Measurements from ENCODE around the gene KRTAP4-8.
"Not testable (repeated sequence)": the region's sequence is repeated elsewhere in the genome, so short reads cannot be mapped to it uniquely, and the experiment has no call there.

KRTAP4-8 gene

GRCh38 chr17:41055130-41055529 is 42.8 kb downstream of the KRTAP4-8 start, which contains the start of gene KRTAP2-2:
TSS of gene KRTAP2-2 (minus strand) at chr17:41055230. CDS start at chr17:41055211, 19 bp downstream.
- H3K36me3 ChIP-seq (ENCODE audit: control insufficient read depth in 5 of 5, insufficient read depth in 5 of 5, low read length in 5 of 5); H3K27ac ChIP-seq (ENCODE audit: low read depth, low read length); H3K9ac ChIP-seq (ENCODE audit: low read length in 5 of 5); H3K4me1 ChIP-seq (ENCODE audit: control insufficient read depth in 5 of 5, insufficient read depth in 5 of 5, low read length in 5 of 5); H3K27me3 ChIP-seq (ENCODE audit: control insufficient read depth in 5 of 5, insufficient read depth in 4 of 5, low read length in 5 of 5); H3K4me3 ChIP-seq (ENCODE audit: low read depth in 1 of 5, low read length in 5 of 5); H3K9me3 ChIP-seq (ENCODE audit: control insufficient read depth in 5 of 5, low read length in 5 of 5): not testable (repeated sequence)

- H3K36me3 ChIP-seq (ENCODE audit: control insufficient read depth in 5 of 5, insufficient read depth in 5 of 5, low read length in 5 of 5); H3K9me3 ChIP-seq (ENCODE audit: control insufficient read depth in 5 of 5, low read length in 5 of 5); H3K27me3 ChIP-seq (ENCODE audit: control insufficient read depth in 5 of 5, insufficient read depth in 4 of 5, low read length in 5 of 5); H3K4me1 ChIP-seq (ENCODE audit: control insufficient read depth in 5 of 5, insufficient read depth in 5 of 5, low read length in 5 of 5); H3K9ac ChIP-seq (ENCODE audit: low read length in 5 of 5); H3K4me3 ChIP-seq (ENCODE audit: low read depth in 1 of 5, low read length in 5 of 5); H3K27ac ChIP-seq (ENCODE audit: low read depth, low read length): not testable (repeated sequence)
Measured at GRCh38 chr17:41054556-41054955, 43.4 kb downstream of the KRTAP4-8 start.

- H3K4me1 ChIP-seq (ENCODE audit: control insufficient read depth in 5 of 5, insufficient read depth in 5 of 5, low read length in 5 of 5) = no peaks in the 10 kb centered on the region
- peaks cover 0 to 4% (median 2%) of the 10 kb centered on the region in 5 donors for H3K27me3 ChIP-seq (ENCODE audit: control insufficient read depth in 5 of 5, insufficient read depth in 4 of 5, low read length in 5 of 5)
- no peak overlapping the region for H3K27ac ChIP-seq (ENCODE audit: low read depth, low read length)
- H3K4me3 ChIP-seq (ENCODE audit: low read depth in 1 of 5, low read length in 5 of 5) = no peak overlapping the region
- no peak overlapping the region for H3K9ac ChIP-seq (ENCODE audit: low read length in 5 of 5)
- H3K9me3 ChIP-seq (ENCODE audit: control insufficient read depth in 5 of 5, low read length in 5 of 5) = peaks cover 0 to 4% (median 3%) of the 10 kb centered on the region in 5 donors
- H3K36me3 ChIP-seq (ENCODE audit: control insufficient read depth in 5 of 5, insufficient read depth in 5 of 5, low read length in 5 of 5) = no peaks in the 10 kb centered on the region
Measured at GRCh38 chr17:41054025-41054424, 43.9 kb downstream of the KRTAP4-8 start.

- peaks cover 0 to 9% (median 2%) of the 10 kb centered on the region in 5 donors for H3K27me3 ChIP-seq (ENCODE audit: control insufficient read depth in 5 of 5, insufficient read depth in 4 of 5, low read length in 5 of 5)
- no peak overlapping the region for H3K9ac ChIP-seq (ENCODE audit: low read length in 5 of 5)
- no peaks in the 10 kb centered on the region for H3K36me3 ChIP-seq (ENCODE audit: control insufficient read depth in 5 of 5, insufficient read depth in 5 of 5, low read length in 5 of 5)
- no peaks in the 10 kb centered on the region for H3K4me1 ChIP-seq (ENCODE audit: control insufficient read depth in 5 of 5, insufficient read depth in 5 of 5, low read length in 5 of 5)
- H3K27ac ChIP-seq (ENCODE audit: low read depth, low read length) = no peak overlapping the region
- H3K4me3 ChIP-seq (ENCODE audit: low read depth in 1 of 5, low read length in 5 of 5) = no peak overlapping the region
- peaks cover 0 to 3% (median 2%) of the 10 kb centered on the region in 5 donors for H3K9me3 ChIP-seq (ENCODE audit: control insufficient read depth in 5 of 5, low read length in 5 of 5)
Measured at GRCh38 chr17:41052566-41052965, 45.4 kb downstream of the KRTAP4-8 start.

GRCh38 chr17:41049110-41049509 is 48.8 kb downstream of the KRTAP4-8 start:
- Histone ChIP-seq H3K36me3 (ENCODE audit: control insufficient read depth in 5 of 5, insufficient read depth in 5 of 5, low read length in 5 of 5) (no peaks in the 10 kb centered on the region), H3K4me3 (ENCODE audit: low read depth in 1 of 5, low read length in 5 of 5) (no peak overlapping the region), H3K4me1 (ENCODE audit: control insufficient read depth in 5 of 5, insufficient read depth in 5 of 5, low read length in 5 of 5) (no peaks in the 10 kb centered on the region), H3K27me3 (ENCODE audit: control insufficient read depth in 5 of 5, insufficient read depth in 4 of 5, low read length in 5 of 5) (peaks cover 0 to 10% (median 3%) of the 10 kb centered on the region in 5 donors), H3K9ac (ENCODE audit: low read length in 5 of 5) (no peak overlapping the region), H3K27ac (ENCODE audit: low read depth, low read length) (no peak overlapping the region), H3K9me3 (ENCODE audit: control insufficient read depth in 5 of 5, low read length in 5 of 5) (no peaks in the 10 kb centered on the region)

- Histone ChIP-seq H3K4me1 (ENCODE audit: control insufficient read depth in 5 of 5, insufficient read depth in 5 of 5, low read length in 5 of 5) (no peaks in the 10 kb centered on the region), H3K36me3 (ENCODE audit: control insufficient read depth in 5 of 5, insufficient read depth in 5 of 5, low read length in 5 of 5) (no peaks in the 10 kb centered on the region), H3K4me3 (ENCODE audit: low read depth in 1 of 5, low read length in 5 of 5) (no peak overlapping the region), H3K9ac (ENCODE audit: low read length in 5 of 5) (no peak overlapping the region), H3K27me3 (ENCODE audit: control insufficient read depth in 5 of 5, insufficient read depth in 4 of 5, low read length in 5 of 5) (peaks cover 0 to 10% (median 3%) of the 10 kb centered on the region in 5 donors), H3K27ac (ENCODE audit: low read depth, low read length) (no peak overlapping the region), H3K9me3 (ENCODE audit: control insufficient read depth in 5 of 5, low read length in 5 of 5) (peaks cover 0 to under 1% (median 0%) of the 10 kb centered on the region in 5 donors)
Measured at GRCh38 chr17:41048441-41048840, 49.5 kb downstream of the KRTAP4-8 start.

Data from subcutaneous abdominal adipose tissue (tissue), 5 donors.